ENCODE results near the gene NUDCD3.
A peak's percentile ranks its signal among the peaks of the same experiment; 100 is the strongest.

NUDCD3 gene

GRCh38 chr7:44348851-44349781 is 141.3 kb downstream of the NUDCD3 start:
- no peak for DNase-seq (ENCODE audit: low read depth)
- no peak overlapping the region for H3K4me3 ChIP-seq (ENCODE audit: low read length)
- TF ChIP-seq CTCF (conservative IDR thresholded peaks at IDR 0.05; ENCODE audit: low read length) = no peak

- DNase-seq (ENCODE audit: low read depth) = peak; percentile 34
- TF ChIP-seq CTCF (conservative IDR thresholded peaks at IDR 0.05; ENCODE audit: low read length) = peak; percentile 60
- H3K4me3 ChIP-seq (ENCODE audit: low read length) = no peak overlapping the region
These were observed 142.2 kb downstream of the NUDCD3 start for GRCh38 chr7:44348300-44348699.

GRCh38 chr7:44347546-44348114 is 142.8 kb downstream of the NUDCD3 start:
- TF ChIP-seq CTCF (conservative IDR thresholded peaks at IDR 0.05; ENCODE audit: low read length) = no peak
- DNase-seq (ENCODE audit: low read depth) = no peak
- no peak overlapping the region for H3K4me3 ChIP-seq (ENCODE audit: low read length)

GRCh38 chr7:44346063-44346462 is 144.4 kb downstream of the NUDCD3 start:
- H3K4me3 ChIP-seq (ENCODE audit: low read length) = no peak overlapping the region
- TF ChIP-seq CTCF (conservative IDR thresholded peaks at IDR 0.05; ENCODE audit: low read length) = no peak
- DNase-seq (ENCODE audit: low read depth) = no peak

- no peak for DNase-seq (ENCODE audit: low read depth)
- no peak overlapping the region for H3K4me3 ChIP-seq (ENCODE audit: low read length)
- TF ChIP-seq CTCF (conservative IDR thresholded peaks at IDR 0.05; ENCODE audit: low read length) = no peak
These were observed 149.1 kb downstream of the NUDCD3 start for GRCh38 chr7:44341401-44341800.

- TF ChIP-seq CTCF (conservative IDR thresholded peaks at IDR 0.05; ENCODE audit: low read length) = no peak
- no peak overlapping the region for H3K4me3 ChIP-seq (ENCODE audit: low read length)
- DNase-seq (ENCODE audit: low read depth) = no peak
These were observed 151.9 kb downstream of the NUDCD3 start for GRCh38 chr7:44338600-44338999.

GRCh38 chr7:44336491-44336890 is 154.0 kb downstream of the NUDCD3 start:
- no peak for DNase-seq (ENCODE audit: low read depth)
- H3K4me3 ChIP-seq (ENCODE audit: low read length) = no peak overlapping the region
- no peak for TF ChIP-seq CTCF (conservative IDR thresholded peaks at IDR 0.05; ENCODE audit: low read length)

Measured in AG10803 (cell line).